Inferior parietal cortex (tissue), 1 donor: Measurements from ENCODE around the gene SPDL1.

Source experiments
- DNase-seq: peaks from one replicate; pipeline ENCODE4 v3.0.0-alpha.2; 2016; ENCODE audit errors: extremely low spot score

Gene SPDL1

DNA sequence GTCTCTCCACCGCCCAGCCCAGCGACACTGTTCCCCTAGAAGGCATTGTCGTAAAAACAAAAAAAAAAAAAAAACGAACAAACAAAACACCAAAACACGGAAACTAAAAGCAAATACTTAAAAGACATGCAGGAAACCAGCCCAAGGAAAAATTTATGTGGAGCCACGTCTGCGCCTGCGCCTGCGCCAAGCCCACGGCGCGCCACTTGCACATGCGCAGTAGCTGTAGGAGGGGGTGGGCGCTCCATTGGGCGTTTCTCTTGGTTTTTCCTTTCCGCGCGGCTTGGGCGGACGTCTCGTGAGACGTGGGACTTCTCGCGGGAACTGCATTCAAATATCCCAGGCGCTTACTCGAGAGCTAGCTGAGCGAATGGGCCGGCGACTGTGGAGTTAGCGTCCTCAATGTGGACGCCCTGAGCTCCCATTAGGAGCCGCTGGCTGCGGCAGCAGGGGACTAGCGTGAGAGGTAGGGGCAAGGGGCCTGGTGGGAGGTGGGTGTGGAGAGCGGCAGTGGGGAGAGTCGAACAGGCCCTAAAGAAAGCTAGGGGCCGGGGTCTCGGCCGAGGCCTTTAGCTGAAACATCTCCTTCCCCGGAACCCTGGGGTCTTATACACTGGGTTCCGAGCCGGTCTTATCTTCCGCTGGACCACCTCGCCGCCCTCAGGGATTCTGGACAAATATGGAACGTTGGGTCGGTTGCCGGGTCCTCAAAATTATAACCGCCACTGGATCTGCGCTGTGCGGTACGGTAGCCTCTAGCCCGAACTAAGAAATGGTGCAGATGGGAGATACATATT is at the start of gene SPDL1:
TSS of gene SPDL1 (plus strand) at position 350 of the 797 bp plus-strand sequence. CDS start 4,644 bp downstream, outside the sequence.
- DNase-seq = peak; percentile 93

- no peak for DNase-seq
Observed at GRCh38 chr5:169534311-169534880, 49.2 kb upstream of the SPDL1 start.

DNA sequence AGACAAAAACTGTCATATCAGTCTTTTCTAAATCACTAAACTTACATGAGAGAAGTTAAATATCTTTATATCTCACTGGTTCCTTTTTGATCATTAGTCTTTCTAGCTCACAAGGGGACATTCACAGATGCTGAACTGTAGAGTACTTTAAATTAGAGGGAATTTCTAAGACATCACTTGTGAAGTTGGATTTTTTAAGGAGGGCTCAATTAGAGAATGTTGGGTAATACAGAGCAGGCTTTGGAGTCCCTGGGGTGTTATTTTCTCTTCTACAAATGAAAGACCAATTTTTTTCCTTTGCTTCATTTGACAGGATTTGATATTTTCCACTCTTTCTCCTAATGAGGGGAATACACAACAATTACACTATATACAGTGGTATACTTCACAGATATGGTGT is 48.6 kb upstream of the SPDL1 start:
- no peak for DNase-seq

DNA sequence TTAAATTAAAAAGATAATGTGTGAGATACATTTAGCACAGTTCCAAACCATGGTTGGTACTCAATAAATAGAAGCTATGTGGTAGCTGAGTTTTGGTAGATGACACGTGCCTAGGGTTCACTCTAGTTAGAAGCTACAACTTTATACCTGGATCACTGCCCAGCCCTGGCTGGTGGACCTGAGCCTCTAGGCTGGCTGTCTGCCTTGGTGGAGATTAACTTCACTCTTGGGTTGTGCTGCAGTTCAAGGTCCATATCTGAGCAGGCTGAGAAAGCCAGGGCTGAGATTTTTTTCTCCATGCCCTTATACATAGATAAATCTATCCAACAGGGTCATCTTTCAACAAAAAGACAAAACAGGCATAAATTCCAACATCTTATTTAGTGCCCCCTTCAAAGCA is 44.6 kb upstream of the SPDL1 start:
- DNase-seq = no peak

GRCh38 chr5:169542811-169543210 is 40.8 kb upstream of the SPDL1 start:
- no peak for DNase-seq

DNA sequence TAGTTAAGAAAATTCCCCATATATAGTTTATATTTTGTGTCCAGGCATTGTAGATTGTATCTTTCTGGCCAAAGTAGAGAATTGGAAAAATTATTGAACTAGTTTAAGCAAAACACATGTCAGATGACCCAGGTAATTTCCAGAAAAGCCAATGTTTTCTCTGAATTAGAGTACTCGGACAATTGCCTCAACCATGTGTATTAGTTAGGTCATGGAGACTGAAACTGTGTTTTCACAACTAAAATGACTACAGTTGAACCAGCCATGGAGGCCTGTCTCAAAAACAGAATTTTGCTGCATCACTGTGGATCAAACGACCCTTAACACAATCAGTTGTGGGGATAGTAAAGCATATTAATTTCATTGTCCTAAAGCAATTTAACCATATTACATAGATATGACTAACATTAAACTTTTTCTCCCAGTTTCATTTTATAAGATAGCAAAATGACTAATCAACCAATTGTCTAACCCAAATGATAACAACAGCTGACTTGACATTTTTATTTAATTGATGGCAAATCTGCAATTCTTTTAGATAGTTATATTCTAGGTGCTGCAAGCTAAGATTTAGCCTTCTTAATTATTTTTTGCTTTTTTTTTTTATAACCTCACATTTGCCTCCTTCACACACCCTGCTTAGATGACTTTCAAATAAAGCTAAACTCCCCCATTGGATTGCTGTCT is 39.2 kb upstream of the SPDL1 start:
- DNase-seq = no peak

DNA sequence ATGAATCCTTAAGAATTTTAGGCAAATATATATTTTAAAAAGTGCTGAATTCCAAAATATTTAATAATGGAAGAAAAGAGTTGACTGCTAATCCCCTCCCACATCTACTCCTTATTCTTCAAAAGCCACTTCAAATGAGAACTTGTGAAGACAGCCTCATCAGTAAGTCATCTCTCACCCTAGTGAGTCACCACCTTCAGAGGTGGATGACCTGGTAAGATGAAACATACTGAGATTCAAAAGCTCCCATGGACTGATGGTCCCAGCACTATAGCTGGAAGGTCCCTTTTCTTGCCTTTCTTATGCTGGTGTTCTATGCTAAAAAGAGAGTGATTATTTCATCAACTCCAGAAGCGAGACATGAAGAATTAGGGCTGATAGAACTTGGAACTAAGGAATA is 37.8 kb upstream of the SPDL1 start:
- no peak for DNase-seq

DNA sequence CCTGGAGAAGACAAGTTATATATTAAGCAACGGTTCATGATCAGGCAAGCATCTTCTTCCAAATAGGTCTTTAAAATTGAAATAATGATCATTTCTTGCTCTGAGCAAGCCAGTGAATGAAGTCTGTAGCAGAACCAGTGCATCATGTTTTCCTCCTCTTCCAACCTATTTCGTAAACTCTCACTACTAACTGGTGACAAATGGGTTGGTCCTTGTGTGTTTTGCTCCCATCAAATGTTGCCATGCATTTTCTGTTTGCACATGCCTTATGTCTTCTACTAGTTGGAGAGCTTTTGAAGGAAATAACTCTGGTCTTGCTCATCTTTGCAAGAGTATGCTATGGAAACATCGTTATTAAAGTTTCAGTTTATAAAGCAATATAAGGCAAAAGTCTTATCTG is 37.2 kb upstream of the SPDL1 start:
- no peak for DNase-seq

DNA sequence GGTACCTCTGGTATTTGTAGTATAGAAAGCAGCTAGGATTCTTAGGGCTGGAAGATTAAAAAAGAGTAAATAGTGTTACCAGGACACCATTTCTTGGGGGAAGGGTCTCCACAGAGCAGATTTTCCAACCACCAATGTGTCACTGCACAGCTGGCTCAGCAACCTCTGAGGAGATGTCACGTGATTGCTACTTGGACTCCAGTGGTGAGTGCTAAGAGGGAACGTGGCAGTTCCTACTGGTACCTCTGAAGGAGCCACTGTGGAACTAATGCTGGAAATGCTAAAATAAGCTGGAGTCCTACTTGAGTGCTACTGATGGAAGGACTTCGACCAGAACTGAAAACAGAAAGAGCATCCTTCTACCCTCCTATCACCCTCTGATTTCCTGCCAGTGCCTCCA is 36.1 kb upstream of the SPDL1 start:
- DNase-seq = no peak

- DNase-seq = peak; percentile 40
Observed at GRCh38 chr5:169548315-169548714, 35.3 kb upstream of the SPDL1 start.

GRCh38 chr5:169549453-169550100 is 34.0 kb upstream of the SPDL1 start:
- peak; percentile 25 for DNase-seq

GRCh38 chr5:169550227-169550626 is 33.3 kb upstream of the SPDL1 start:
- no peak for DNase-seq

GRCh38 chr5:169551146-169551545 is 32.4 kb upstream of the SPDL1 start:
- no peak for DNase-seq

DNA sequence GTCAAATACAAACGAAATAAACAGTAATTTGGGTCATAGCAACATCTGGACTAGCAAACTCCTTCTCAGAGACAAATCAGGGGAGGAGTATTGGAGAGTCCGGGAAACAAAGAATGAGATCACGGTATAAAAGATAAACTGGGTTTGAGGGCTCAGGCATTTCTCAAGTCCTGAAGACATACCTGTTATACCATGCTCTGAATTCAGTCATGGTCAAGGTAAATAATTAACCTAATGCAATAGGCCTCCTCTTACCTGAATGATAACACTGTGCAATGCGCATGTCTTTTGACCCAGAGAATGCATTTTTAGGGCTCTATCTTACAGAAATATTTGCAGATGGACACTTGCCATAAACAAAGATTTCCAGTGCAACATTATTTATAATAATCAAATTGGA is 31.9 kb upstream of the SPDL1 start:
- DNase-seq = no peak

DNA sequence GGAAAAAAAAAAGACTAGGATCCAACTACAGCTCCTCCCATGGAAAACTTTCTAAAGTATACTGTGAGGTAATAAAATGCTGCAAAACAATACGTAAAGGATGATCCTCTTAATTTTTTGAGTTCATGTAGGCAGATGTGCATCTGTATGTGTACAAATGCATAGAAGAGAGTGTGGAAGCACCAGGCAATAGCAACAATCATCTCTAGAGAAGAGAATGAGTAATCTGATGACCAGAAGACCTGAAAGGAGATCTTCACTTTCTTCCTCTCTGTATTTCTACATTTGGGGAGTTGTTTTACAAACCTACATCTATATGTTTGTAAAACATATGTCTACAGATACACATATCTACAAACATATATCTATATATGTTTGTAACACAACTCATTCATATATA is 29.3 kb upstream of the SPDL1 start:
- no peak for DNase-seq

GRCh38 chr5:169557838-169558237 is 25.7 kb upstream of the SPDL1 start:
- no peak for DNase-seq

- DNase-seq = no peak
Observed at GRCh38 chr5:169561893-169562292, 21.7 kb upstream of the SPDL1 start.

DNA sequence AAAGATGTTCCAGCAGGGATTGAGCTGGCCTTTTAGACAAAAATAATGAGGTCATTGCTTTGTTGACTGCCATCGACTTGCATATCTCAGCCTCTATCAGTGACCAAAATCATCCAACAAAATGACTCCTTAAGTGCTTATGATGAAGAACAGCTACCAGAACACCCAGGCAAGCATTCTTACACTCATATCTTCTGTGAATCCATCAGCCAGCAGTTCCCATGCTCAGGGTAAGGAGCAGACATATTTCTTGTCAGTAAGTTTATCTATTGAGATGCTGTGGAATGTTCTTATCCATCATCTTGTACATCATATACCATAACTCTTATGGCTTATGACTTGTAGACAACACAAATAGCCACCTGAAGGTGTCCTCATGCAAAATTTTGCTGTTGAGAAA is 20.2 kb upstream of the SPDL1 start:
- no peak for DNase-seq

DNA sequence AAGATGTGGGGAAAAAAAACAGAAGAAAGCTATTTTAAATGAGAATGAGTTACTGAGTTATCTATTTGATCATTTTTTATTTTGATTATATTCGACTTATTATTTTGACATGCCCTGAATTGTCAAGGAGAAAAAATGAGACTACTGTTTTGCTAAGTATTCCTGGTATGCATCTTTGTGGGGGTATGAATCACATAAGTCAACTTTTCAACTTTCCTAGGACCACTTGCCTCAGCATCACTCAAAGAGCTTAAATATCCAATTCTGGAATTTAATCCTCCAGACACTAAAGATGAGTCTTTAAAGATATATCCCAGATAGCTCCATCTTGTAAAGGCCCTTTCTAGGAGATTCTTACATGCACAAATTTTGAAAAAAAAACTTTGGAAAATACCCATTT is 17.4 kb upstream of the SPDL1 start:
- no peak for DNase-seq

DNA sequence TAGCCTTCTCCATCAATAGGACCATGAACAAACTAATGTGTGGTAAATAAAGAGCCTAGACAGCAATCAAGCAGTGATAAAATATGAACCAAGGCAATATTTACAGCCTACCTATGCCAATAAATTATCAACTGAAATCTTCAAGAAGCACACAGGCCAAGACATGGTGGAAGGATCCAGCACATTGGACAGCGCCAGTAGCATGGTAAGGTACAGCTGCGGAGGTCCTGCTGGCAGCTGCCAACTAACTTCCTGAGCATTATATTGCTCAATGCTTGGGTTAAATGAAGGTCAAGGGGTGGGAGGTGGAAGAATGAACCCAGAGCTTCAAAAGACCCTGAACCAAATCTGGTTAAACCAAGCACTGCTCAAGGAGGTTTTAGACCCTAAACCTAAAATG is 16.5 kb upstream of the SPDL1 start:
- no peak for DNase-seq

DNA sequence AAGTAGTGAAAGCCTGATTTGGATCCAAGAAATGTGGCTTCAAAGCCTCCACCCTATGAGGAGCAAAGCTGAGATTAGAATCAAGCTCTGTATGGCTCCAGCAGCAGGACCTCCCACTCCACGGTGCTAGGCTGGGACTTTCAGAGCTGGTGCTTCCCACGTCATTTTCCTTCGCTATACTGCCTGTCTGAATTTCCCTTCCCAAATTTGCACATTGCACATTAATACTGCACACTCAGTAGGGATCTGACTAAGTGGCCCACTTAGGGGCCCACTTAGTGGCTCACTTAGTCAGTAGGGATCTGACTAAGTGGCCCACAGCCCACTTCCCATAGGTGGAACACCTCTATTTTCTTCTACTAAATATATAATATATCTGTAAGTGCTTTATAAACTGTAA is 14.1 kb upstream of the SPDL1 start:
- no peak for DNase-seq

DNA sequence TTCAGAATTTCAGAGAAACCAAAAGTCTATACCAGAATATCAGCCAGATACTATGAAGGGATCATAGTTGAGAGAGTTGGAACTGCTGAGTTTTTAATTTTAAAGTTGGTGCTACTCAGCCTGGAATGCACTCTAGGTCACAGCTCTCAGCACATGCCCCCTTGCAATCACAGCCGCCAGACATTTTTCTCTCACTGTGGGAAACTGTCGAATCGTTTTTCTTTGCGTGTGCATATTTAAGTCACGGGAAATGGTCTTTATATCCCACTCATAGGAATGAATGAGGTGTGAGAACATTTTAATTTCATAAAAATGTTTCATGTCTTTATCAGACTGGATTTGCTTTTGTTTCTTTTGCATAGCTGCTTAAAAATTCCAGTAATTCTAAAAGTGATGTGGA is 12.2 kb upstream of the SPDL1 start:
- no peak for DNase-seq
